Activated naive CD4-positive, alpha-beta T cell (primary cell): Measurements from ENCODE around the gene PMEPA1.

ENCODE experiments used
- DNase-seq, 4 experiments: peaks; one replicate each; lab custom pipeline; 2025; lab: John Stamatoyannopoulos, UW

The PMEPA1 gene

GRCh38 chr20:57661746-57662455 is 47.9 kb downstream of the PMEPA1 start:
- DNase-seq = no peak

GRCh38 chr20:57660922-57661745 is 48.7 kb downstream of the PMEPA1 start:
- DNase-seq = no peak

DNA sequence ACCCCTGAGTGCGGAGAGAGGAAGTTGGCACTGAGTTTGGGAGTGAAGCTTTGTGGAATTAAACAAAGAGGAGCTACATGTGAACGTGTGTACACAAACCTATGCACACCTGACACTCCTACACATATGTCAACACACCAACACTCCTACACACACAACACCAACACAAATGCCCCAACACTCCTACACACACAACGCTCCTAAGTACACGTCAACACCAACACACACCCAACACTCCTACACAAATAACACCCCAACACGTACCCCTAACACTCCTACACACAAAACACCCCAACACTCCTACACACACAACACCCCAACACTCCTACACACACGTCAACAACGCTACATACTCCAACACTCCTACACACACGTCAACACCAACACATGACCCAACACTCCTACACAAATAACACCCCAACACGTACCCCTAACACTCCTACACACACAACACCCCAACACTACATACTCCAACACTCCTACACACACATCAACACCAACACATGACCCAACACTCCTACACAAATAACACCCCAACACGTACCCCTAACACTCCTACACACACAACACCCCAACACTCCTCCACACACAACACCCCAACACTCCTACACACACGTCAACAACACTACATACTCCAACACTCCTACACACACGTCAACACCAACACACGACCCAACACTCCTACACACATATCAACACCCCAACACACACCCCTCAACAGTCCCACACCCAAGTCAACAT is 49.5 kb downstream of the PMEPA1 start:
- no peak for DNase-seq

GRCh38 chr20:57659517-57660180 is 50.2 kb downstream of the PMEPA1 start:
- DNase-seq = no peak

DNA sequence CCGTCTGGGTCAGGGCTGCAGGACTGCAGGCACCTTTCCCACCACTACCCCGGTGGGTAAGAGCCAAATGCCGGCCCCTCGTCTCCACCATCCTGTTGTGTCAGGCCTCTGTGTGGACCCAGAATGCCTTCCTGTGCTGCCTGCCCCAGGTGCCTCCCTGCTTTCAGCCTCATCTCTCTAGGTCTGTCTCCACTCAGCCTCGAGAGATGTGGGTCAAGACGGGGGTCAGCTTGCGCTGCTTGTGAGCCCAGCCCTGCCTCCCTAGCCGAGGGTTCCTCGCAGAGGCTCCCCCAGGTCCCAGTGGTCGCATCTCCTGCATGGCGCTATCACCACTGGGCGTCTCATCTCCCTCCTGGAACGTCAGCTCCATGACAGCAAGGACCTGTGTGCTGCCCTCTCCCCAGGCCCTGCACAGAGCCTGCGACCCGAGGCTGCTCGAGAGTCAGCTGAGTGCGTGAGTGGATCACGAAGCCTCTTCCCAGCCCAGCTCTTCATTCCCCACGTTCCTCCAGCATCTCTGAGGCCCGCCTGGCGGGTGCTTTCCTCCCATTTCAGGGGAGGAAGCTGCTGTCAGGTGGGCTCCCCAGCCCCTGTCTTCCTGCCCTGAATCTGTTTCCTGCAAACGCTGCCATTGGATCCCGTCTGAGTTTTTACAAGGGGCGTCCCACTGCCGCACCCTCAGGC is 50.8 kb downstream of the PMEPA1 start:
- no peak for DNase-seq

GRCh38 chr20:57658447-57658832 is 51.4 kb downstream of the PMEPA1 start:
- DNase-seq = no peak

GRCh38 chr20:57657535-57658446 is 52.0 kb downstream of the PMEPA1 start:
- peak in 2 of 4 experiments; percentile 38 to 57 for DNase-seq

DNA sequence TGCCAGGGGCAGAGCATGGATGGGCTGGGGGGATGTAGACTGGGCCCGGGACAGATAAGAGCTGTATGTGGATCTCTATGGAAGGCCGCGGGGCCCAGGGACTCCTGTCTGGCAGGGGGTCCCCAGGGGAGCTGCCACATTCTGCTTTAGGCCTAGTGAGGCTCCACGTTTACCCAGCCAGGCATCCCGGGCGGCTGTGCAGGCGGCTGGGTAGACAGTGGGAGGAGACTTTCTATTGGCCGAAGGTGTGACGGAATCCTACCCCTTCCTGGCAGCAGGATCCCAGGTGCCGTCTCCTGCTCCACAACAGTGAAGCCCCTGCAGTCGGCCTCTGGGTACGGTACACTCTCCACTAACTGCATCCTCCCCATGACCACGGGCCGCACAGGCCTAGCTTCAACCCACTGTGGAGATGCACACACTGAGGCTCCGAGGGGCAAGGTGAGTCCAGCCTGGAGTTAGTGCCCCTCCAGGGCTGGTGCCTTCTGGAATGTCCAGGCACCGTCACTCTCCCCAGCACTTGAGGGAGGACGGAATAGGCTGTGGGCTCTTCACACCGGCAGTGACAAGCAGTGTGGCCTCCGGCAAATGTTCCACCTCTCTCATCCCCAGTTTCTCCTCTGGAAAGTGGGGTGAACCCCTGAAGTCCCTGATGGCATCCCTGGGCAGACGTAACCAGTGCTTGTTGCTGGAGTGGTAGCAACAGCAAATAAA is 52.8 kb downstream of the PMEPA1 start:
- no peak for DNase-seq

GRCh38 chr20:57656252-57656820 is 53.5 kb downstream of the PMEPA1 start:
- no peak for DNase-seq

GRCh38 chr20:57655809-57656155 is 54.0 kb downstream of the PMEPA1 start:
- no peak for DNase-seq

DNA sequence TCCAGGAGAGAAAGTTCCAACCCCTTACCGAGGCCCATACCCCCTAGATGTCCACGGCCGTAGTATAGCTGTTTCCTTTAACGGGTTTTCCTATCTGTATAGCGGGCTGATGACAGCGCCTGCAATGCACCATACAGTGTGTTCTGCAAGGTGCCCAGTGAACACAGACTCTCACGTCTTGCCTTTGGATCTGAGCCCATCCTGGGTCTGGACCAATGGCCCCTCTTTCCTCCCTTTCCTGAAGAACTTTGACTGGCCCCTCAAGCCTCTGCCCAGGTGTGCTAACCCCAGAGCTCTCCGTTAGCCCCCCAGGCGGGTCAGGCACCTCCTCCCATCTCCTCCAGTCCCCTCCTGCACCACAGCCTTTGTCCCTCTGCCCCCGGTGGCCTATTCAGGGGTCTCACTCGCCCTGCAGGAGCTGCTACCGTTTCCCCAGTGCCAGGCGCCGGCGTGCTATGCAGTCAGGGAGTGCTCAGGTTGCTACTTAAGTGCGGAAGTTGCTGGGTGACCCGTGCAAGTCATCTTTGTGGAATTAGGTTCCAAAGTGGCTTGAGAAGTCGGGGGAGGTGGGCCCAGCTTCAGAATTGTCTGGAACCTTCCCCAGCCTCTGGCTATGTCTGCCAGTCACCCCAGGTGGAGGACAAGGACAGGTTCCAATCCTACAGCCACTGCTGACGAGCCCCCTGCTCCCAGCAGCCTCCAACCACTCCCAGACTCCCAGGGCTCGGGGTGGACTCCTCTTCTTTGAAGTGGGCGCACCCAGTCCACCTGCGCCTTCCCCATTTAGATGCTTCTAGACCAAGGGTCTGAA is 54.6 kb downstream of the PMEPA1 start:
- DNase-seq = no peak

DNA sequence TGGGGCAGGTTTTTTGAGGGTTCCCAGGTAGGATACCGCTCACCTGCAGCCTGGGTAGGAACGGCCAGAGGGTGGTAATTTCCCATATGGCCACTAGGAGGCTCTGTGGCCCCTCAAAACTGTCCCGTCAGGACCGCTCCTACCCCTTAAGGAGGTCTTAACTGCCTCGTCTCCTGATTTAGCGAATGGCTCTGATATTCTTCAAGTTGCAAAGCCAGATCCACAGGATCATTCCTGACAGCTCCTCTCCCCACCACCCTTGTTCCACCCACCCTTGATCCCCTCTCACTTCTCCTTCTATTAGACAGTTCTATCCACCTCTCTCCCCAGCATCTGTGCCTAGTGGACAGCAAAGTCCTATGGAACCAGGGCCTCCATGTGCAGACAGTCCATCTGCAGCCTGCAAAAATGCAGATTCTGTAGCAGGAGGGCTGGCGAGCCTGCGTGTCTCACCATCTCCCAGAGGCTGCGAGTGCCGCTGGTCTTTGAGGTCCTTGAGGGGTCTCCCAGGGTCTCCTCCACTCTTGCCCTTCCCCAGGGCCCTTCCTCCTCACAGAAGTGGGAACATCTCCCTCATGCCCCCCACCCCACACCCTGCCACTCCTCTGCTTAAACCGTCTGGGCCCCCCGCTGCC is 55.3 kb downstream of the PMEPA1 start:
- DNase-seq = peak in 3 of 4 experiments; percentile 19 to 36 (median 31)

DNA sequence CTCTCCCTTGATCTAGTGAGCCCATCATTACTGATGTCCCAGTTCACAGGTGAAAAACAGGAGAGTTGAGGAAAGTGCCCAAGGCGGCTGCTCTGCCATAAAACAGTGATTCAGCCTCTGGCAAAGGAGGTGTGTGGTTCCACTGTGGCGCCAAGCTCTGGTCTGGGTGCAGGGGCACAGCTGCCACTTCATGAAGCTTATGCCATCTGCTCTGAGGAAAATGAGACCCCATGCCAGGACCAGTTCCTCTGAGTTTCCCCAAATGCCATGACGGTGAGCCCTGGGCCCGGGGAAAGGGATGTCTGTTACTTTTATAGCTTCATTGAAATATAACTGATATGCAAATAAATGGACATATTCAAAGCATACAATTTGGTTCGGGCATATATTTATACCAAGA is 55.9 kb downstream of the PMEPA1 start:
- DNase-seq = no peak

- no peak for DNase-seq
Measured at GRCh38 chr20:57653546-57653900, 56.3 kb downstream of the PMEPA1 start.

DNA sequence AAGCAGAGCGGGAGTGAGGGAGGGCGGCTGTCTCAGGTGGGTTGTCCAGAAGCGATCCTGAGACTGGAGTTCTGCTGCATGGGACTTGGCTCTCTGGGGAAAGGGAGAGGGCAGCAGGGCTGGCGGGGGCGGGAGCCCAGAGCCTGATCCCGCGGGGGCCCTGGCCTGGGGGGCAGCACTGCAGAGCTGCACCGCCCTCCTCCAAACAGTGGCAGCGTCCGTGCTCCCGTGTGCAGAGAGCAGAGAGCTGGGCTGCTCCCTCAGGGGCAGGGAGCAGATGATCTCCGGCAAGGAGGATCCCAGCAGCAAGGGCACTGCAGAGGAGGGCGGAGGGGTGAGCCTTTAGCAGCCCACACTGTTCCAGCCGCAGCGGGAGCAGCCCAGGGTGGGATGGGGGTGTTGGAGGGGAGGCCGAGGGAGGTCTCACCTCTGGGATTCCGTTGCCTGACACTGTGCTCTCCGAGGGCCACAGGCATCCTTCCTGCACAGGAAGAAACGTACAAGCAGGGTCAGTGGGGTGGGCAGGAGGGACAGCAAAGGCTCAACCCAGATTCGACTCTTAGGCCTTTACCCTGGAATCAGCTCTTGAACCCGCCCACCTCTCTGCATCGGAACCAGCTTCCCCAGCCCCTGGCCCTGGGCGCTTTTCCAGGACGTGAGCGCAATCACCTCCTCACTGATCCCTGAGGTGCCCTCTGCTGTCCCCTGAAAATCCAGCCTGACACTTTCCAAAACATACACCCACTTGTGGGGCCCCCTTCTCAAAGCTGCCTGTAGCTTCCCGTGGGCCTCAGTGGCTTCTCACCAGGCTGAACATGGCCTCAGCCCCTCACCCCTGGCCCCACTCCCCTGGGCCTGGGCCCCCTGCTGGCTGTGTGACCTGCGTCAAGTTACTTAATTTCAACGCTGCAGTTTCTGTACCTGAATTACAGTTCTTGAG is 56.9 kb downstream of the PMEPA1 start:
- DNase-seq = no peak

GRCh38 chr20:57651881-57652605 is 57.8 kb downstream of the PMEPA1 start:
- no peak for DNase-seq
